Inflammatory macrophage treated with lipopolysaccharide for 1 hour (primary cell): ENCODE measurements around the gene ZNF317.

ENCODE experiments used
- DNase-seq, 2 donors: peaks; one replicate each; pipeline ENCODE4 v3.0.0-alpha.2; 2020 to 2022

The ZNF317 gene

DNA sequence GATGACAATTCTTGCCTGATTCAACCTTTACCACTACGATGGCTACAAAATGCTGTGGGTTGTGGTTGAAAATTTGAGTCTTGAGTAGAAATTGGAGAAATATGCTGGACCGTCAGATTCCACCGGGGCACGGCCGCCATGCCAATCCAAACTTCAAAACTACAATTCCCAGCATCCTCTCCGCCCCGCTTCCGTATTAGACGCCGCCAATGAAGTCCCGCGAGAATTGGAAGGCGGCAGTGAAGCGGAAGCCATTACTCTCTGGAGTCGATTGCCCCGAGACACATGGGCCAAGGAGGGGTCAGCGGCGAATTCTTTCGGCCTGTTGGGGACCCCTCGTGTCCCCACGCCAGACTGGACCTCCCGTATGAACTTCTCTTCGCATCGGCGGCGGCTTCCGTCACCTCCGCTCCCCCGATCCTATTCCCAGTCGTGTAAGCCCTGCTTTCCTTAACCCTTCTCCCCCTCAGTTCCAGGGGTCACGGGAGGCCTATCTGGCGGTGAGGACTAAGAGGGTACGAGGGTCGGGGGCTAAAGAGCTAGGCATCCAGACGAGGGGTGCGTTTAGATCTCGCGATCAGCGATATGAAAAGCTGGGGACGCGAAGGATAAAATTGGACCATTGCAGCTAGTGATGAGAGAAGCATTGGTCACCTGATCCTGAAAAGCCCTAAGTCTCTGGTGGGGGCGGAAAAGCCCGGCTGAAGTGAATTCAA lies at the start of gene ZNF317:
Gene ZNF317, plus strand, starts transcription at position 239 of the 716 bp plus-strand sequence. CDS start 15,620 bp downstream, outside the sequence.
- peak; percentile 90 to 98 for DNase-seq

DNA sequence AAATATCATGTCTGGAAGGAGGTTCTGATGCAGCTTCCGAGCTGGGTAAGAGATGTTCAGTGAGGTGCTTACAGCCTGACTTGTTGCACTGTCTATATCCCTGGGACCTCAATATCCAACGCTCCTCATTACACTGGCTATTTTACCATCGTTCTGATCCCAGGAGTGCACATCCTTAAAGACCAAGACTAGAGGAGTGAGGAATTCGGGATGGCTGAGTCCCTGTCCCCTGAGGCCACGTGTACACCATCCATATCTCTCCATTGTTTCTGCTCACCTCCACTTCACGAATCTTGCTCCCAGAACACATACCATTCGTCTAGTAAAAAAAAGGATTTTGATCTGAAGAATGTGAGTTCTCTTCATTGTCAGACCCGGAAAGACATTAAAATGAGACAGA lies 32.8 kb upstream of the ZNF317 start, which contains the start of gene OR7G2:
Gene OR7G2, minus strand, starts transcription at position 101 of the 400 bp plus-strand sequence. CDS start 4,232 bp downstream, outside the sequence.
- no peak for DNase-seq

DNA sequence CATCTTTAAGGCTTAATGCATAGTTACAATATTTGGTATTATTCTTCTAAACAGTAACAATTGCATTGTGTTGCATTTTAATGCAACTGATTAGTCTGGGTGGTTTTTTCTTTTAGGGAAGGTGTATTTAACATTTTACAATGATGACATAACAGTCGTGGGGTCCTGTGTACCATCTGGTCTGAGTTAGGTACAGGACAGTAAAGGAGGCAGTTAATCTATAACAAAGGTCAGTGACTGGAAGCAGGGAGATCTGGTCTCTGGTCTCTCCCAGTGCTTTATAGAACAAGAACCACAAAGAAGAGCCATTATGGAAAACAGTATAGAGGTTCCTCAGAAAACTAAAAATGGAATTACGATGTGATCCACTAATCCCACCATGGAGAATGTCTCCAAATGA lies 30.2 kb upstream of the ZNF317 start:
- no peak for DNase-seq

DNA sequence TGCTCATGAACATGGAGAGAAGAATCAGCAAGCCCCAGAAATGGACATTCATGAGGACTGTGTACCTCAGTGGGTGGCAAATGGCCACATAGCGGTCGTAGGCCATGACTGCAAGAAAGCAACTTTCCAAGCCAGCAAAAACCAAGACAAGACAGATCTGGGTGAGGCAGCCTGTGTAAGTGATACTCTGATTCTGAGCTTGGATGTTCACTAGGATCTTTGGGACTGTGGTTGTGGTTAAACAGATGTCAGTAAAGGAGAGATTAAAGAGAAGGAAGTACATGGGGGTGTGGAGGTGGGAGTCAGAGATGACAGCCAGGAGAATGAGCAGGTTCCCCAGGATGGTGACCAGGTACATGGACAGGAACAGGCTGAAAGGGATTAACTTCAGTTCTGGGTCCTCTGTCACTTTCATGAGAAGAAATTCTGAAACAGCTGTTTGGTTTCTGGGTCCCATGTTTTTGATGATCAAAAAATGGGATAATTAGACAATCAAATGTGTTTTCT lies 24.8 kb upstream of the ZNF317 start, which contains the start of gene OR7G1:
Gene OR7G1, minus strand, starts transcription at position 457 of the 507 bp plus-strand sequence. Its CDS starts 0 bp downstream, at position 457.
- DNase-seq, result no peak

DNA sequence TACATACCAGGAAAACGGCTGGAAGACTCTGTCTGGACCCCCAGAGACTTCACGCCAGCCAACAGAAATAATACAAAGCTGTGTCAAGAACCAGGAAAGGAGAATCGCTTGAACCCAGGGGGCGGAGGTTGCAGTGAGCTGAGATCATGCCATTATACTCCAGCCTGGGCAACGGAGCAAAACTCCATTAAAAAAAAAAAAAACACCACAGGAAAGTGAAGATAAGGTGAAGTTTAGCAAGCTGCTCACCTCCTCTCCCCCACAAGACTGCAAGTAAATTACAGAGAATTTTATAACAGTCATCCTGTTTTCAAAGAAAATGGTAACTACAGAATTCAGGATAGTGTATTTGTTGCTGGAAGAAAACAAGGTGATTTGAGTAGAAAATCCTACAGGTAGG lies 23.6 kb upstream of the ZNF317 start:
- no peak for DNase-seq

DNA sequence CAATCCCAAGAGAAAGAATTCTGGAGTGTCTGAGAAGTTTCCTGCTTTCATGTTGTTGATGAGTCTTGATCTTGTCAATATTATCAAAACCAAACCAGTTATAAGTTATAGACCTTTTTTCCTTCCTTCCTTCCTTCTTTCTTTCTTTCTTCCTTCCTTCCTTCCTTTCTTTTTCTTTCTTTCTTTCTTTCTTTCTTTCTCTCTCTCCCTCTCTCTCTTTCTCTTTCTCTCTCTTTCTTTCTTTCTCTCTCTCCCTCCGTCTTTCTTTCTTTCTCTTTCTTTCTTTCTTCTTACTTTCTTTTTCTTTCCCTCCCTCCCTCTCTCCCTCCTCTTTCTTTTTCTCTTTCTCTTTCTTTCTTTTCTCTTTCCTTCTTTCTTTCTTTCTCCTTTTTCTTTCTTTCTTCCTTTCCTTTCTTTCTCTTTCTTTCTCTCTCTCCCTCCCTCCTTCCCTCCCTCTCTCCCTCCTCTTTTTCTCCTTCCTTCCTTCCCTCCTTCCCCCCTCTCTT lies 13.2 kb upstream of the ZNF317 start, which contains the start of gene OR7G3:
Gene OR7G3, minus strand, starts transcription at position 51 of the 506 bp plus-strand sequence. Its CDS starts 0 bp downstream, at position 51.
- no peak for DNase-seq

DNA sequence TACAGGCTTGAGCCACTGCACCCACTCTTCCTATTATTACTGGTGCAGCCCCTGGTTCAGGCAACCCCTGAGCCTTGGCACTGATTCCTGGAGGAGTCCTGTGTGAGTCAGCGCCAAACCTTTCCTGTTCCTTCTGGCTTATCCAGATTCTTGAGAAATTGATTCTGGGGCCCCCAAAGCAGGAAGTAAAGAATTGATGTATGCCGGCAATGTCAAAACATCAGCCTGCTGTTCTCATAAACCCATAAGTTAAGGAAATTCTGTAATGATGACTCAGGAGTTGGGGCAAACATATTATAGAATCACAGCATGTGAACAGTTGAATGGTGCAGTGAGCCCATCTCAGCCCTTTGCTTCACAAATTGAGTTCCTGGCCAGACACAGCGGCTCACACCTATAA lies 12.0 kb upstream of the ZNF317 start:
- DNase-seq, result peak; percentile 73 to 89

DNA sequence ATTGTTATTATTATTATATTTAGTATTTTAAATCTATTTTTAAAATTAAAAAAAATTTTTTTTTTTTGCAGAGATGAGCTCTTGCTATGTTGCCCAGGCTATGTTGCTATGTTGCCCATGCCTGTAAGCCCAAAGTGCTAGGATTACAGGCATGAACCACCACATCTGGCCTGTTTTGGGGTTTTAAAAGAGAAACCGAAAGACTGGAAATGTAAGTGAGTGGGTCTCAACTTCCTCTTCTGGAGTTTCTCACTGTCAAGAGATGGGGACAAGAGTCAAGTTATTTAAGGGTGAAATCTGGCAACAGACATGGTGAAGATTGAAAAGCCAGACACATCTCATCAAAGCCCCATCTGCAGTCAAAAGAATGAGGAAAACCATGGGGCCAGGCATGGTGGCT lies 9.2 kb upstream of the ZNF317 start:
- peak; percentile 66 to 83 for DNase-seq

DNA sequence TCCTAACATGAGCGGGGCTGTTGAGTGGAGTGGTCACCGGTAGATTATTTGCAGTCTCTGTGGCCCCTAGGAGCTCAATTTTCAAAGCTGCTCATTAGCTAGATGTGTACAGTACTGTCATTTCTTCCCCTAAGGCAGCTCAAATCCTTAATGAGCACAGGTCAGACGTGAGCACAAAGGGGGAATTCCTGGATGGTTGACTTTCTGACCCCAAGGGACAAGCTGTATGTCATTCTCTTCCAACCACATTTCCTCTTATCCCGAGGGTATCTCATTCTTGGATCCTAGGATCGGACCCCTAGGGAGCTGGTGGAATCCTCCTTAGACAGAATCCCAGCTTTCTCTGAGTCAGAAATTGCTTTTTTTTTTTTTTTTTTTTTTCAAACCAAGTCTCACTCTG lies 7.8 kb upstream of the ZNF317 start:
- DNase-seq, result no peak

DNA sequence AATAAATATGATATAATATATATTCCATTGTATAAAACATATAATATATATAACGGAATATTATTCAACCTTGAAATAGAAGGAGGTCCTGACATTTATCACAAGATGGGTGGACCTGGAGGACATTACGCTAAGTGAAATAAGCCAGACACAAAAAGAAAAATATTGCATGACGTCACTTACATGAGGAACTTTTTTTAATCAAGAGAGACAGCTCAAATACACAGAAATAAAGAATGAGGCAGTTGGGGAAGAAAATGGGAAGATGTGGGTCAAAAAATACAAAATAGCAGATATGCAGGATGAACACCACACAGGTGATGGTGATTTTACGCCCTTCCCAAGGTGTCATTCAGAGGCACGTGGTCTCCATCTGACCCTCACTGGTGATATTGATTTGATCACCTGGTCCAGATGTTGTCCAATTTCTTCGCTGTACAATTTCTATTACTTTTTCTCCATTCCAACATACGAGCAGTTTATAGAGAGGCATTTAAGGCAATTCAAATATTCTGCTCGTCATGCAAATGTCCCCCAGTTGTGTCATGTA lies 513 bp upstream of the ZNF317 start:
- no peak for DNase-seq

DNA sequence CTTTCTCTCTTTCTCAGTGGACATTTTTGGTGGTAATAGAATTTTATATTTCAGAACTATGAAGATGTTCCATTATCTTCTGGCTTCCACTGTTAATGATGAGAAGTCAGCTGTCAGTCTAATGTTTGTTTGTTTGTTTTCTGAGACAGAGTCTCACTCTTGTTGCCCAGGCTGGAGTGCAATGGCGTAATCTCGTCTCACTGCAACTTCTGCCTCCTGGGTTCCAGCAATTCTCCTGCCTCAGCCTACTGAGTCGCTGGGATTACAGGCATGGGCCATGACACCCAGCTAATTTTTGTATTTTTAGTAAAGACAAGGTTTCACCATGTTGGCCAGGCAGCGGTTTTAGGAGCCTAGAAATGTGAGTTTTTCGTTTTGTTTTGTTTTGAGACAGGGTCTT lies 4.7 kb downstream of the ZNF317 start:
- DNase-seq, result no peak

DNA sequence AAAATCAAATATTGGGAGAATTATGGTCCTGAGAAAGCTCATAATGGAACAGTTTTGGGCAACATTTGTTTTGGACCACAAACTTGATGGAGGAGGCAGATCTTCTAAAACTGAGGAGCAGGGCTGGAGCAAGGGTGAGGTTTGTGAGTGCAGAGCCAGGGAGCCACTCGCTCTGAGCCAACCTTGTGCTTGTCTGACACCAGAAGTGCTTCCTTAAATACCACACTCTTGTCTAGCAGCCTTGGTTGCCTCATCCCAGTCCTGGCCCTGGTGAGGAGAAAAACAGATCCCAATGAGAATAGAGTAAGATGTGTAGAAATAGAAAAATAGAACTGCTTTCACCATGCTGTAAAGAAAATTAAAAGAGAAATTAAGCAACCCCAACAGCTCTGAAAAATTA lies 6.7 kb downstream of the ZNF317 start:
- DNase-seq, result no peak

DNA sequence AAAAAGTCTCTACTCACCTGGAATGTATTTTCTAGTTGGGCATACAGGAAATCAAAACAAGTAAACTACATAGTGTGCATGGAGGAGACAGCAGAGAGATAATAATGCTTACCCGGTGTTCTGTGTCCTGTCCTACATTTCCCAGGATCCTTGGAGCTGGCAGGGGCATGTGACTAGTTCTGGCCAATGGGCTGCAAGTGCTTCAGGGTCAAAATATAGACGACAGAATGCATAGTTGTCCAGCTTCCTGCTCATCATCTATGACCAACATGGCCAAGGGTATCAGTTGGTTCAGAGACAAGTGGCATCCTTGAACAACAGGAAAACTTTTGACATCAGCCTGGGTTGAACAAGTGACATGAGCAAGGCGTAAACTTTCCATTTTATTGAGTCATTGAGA lies 8.5 kb downstream of the ZNF317 start:
- no peak for DNase-seq

DNA sequence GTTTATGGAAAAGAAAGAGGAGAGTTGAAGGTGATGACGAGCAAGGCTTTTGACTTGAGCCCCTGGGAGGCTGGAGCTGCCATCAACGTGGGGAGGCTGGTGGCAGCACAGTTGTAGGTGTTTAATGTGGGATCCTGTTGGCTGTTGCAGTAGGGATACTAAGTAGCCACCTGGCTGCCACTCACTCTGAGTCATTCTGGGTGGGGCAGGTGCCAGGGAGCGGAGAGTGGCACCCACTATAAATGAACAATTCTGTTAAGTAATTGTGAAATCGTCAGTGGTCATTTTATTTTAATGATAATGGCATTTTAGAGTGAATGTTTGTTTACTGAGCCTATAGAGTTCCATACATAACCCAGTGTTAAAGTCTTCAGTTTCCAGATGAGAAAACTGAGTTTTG lies 9.8 kb downstream of the ZNF317 start:
- no peak for DNase-seq

DNA sequence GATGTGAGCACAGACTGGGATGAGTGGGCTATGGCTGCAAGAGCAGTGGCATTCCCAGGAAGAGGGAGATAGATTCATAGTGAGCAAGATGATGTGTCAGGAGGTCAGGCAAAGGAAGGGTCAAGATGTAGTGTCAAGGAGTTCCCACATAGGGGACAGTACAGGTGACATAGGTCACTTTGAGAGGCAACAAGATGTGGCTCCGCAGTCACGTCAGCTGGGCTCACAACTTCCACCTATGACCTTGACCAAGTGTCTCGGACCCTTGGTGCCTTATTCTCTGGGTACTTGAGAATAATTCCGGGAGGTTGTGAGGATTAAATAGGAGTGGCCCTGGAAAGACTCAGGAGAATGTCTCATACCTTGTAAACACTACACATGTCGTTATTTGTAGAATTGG lies 10.5 kb downstream of the ZNF317 start:
- no peak for DNase-seq

DNA sequence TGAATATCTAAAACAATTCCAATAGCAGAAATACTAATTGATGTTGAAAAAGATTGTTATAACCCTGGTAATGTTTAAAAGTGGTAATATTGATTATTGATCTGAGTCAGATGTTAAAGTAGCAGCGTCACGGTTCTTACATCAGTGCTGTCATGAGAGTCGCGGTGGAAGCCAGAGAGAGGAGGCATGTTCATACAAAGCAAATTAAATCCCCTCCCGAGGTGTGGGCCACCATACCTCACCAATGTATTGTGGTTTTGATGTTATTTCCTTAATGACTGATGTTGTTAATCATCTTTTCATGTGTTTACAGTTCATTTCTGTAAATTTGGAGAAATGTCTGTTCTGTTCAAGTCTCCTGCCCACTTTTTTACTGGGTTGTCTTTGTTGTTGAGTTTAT lies 11.2 kb downstream of the ZNF317 start:
- no peak for DNase-seq

DNA sequence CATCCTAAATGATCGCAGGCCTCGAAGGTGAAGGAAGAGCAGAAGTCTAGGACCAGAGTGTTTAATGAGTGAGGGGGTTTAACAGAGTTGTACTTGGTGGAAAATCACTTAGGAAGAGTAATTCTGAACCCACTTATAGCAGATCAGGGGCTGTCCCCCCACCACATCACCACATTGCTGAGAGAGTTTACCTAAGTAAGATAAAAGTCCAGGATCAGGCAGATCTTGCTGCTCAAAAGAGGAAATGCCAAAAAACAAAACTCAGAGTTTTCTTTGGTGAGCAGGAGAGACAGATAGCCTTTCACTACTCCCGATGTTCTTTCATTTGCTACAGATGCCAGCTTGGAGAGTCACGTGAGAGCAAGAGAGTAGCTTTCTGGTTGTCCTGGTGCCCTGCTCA lies 15.4 kb downstream of the ZNF317 start:
- no peak for DNase-seq

DNA sequence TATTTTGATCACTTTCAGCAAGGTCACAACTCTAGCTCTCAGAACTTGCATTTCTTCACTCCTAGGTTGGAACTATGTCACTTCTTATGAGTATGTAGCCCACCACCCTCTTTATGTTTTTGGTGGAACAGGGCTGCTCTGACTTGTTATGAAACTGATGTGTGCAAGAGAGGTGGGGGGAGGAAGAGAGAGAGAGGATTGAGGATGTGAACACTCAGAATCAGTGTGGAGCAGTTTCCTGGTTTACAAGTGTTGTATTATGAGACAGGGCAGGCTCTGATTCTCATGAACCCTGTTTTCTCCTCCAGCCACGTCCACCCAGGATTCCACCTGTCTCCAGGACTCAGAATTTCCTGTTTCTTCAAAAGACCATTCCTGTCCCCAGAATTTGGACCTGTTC lies 16.1 kb downstream of the ZNF317 start:
- no peak for DNase-seq

DNA sequence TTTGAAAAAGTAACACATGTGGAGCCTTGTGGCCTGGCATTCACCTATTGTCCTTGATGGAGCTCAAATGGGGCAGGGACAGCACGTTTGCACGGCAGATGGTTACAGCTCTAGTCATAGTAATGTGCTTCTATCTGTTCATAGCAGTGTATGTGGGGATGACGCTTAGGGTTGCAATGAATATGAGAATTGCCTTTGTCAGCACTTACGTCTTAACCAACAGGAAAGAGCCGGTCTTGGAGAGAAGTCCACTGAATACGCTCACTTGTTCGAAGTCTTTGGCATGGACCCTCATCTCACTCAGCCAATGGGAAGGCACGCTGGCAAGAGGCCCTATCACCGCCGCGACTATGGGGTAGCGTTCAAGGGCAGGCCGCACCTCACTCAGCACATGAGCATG lies 19.7 kb downstream of the ZNF317 start:
- no peak for DNase-seq

DNA sequence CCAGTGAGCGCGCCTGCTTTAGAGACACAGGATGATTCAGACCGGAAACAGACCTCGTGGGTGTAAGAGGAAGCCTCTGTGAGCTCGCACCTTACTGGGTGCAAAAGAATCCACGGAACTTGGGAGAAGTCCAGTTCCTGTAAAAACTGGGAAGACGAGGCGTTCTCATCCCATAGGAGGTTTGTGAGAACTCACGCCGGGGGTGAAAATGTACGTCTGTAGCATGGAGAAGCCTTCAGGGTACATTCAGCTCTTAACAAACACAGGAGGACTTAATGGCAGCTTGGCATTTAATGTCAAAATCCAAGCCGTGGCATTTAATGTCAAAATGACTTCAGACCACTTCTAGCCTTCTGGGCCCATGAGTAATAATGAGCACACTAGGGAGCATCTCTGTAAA lies 21.2 kb downstream of the ZNF317 start:
- no peak for DNase-seq

DNA sequence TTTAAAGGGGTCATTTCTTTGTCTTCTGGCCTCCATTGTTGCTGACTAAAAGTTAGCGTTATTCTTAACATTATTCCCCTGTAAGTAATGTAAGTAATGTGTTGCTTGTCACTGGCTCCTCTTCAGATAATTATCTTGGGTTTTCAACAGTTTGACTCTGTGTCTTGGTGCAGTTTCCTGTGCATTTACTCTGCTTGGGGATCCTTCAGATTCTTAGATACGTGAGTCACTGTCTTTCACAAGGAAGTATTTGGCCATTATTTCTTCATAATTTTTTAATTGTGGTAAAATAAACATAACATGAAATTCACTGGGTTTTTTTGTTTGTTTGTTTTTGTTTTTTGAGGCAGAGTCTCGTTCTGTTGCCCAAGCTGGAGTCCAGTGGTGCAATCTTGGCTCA lies 25.1 kb downstream of the ZNF317 start:
- peak in 1 of 2 donors; percentile 3 for DNase-seq

DNA sequence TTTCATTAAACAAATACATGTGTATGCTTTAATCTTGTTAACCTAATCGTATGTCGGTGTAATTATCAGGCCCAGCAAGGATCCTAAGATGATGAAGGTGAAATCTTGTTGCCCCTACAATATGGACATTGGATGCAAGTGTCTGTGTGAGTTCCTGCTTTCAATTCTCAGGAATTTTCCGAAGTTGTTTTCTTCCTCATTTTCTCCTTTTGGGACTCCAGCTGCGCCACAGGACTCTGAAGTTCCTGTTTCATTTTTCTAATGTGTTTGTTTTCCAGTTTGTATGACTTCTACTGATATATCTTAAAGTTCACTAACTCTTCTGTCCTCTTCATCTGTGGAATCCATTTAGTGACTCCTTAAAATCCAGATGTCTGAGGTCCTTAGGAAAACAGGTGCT lies 26.6 kb downstream of the ZNF317 start:
- DNase-seq, result peak; percentile 24 to 35

DNA sequence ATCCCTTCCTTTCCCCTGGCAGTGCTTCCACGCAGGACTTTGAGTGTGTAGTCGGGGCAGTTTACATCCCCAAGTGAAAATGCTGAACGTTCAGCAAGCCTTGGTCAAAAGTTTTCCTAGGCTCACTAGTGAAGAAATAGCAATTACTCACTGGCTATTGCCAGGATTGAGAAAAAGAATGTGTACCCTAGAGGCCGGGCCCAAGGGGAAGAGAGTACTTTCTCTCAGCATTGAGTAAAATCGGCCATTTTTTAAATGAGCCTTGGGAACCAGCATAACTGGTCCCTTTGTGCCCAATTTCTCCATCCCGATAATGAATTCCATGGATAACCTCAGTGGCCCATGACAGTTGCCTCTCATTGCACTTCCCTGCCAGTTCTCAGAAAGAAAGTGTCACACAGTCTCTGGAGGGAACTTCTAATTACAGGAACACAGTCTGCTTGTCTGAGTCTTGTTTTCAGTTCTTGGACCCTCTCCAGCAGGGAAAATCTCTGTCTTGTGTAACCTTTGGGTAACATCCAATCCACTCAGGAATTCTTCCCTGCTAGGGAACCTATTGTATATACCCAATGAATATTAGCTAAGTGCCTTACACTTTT lies 31.3 kb downstream of the ZNF317 start:
- DNase-seq, result no peak

DNA sequence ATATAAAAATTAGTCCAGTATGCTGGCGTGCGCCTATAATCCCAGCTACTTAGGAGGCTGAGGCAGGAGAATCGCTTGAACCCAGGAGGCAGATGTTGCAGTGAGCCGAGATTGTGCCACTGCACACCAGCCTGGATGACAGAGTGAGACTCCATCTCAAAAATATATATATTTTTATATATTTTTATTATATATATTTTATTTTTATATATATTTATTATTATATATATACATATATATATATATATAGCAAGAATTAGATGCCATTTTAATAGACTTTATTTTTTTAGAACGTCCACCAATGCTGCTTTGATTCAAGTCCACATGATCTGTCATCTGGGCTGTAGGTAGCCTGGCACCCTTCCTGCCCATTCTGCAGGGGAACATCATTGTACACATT lies 35.1 kb downstream of the ZNF317 start:
- no peak for DNase-seq
